ENCODE results near the gene MBOAT7. TPM values are rescaled to one million over a fixed set of nuclear protein-coding genes. Genes with fewer than 3 reads are reported as not detected.

The MBOAT7 gene
- total and polyA plus RNA-seq, 8 donors: 48.1 to 102 (median 56.3) TPM

DNA sequence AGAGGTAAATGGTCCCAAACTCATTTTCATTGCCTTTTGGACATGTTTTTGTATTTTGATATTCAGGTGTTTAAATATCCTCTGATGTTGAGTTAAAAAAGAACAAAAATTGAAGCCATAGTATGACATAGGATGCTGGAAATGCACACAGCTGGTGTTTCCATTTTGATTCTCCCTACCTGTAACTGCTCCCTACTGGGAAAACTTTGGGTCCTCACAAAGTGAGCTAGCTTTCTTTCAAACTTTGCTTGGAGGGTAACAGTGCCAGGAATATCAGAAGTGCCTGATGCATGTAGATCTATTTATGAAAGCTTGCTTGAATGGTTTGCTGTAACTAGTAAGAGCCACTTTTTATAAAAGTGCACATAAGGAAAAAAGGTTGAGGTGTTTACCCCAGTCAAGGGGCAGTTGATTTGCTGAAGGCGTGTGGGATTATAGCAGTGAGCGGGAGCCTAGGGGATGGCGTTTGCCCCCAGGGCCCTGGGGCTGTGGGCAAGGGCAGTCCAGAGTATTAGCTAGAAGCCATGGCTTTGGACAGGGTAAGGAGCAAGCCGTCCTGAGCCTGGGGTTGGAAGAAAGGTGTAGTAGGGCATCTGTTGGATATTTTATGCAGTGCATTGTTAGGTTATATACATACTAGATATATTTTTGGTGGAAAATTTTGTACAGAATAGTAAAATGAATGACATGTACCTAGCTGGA, 15.5 kb upstream of the MBOAT7 start:
- DNase-seq (no peak), ATAC-seq (no peak)
- H3K36me3 ChIP-seq: peaks cover 3 to 77% of the 10 kb centered on the region in 2 donors
- peak overlapping the region in 1 of 2 donors; percentile 90 for H3K4me3 ChIP-seq
- TF ChIP-seq, protein P1, sequence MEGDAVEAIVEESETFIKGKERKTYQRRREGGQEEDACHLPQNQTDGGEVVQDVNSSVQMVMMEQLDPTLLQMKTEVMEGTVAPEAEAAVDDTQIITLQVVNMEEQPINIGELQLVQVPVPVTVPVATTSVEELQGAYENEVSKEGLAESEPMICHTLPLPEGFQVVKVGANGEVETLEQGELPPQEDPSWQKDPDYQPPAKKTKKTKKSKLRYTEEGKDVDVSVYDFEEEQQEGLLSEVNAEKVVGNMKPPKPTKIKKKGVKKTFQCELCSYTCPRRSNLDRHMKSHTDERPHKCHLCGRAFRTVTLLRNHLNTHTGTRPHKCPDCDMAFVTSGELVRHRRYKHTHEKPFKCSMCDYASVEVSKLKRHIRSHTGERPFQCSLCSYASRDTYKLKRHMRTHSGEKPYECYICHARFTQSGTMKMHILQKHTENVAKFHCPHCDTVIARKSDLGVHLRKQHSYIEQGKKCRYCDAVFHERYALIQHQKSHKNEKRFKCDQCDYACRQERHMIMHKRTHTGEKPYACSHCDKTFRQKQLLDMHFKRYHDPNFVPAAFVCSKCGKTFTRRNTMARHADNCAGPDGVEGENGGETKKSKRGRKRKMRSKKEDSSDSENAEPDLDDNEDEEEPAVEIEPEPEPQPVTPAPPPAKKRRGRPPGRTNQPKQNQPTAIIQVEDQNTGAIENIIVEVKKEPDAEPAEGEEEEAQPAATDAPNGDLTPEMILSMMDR (IDR thresholded peaks at IDR 0.05): no peak
- H3K4me1 ChIP-seq: peaks cover 81 to 86% of the 10 kb centered on the region in 2 donors
- H3K27me3 ChIP-seq: no peaks in the 10 kb centered on the region
- H3K27ac ChIP-seq: peak overlapping the region in 1 of 2 donors; percentile 97
- intact Hi-C loops (cut with DNase I): no loop called here
- no peaks in the 10 kb centered on the region for H3K9me3 ChIP-seq

- H3K9me3 ChIP-seq: no peaks in the 10 kb centered on the region
- H3K27ac ChIP-seq: peak overlapping the region in 1 of 2 donors; percentile 94
- peaks cover 64 to 74% of the 10 kb centered on the region in 2 donors for H3K4me1 ChIP-seq
- TF ChIP-seq, protein P1 (IDR thresholded peaks at IDR 0.05): no peak
- H3K4me3 ChIP-seq: peak overlapping the region in 1 of 2 donors; percentile 90
- no peaks in the 10 kb centered on the region for H3K27me3 ChIP-seq
- peak in 1 of 4 donors; percentile 16 for DNase-seq
- H3K36me3 ChIP-seq: peaks cover 3 to 71% of the 10 kb centered on the region in 2 donors
- ATAC-seq: no peak
- intact Hi-C loops (cut with DNase I): no loop called here
These were observed 13.8 kb upstream of the MBOAT7 start for GRCh38 chr19:54203151-54203611.

DNA sequence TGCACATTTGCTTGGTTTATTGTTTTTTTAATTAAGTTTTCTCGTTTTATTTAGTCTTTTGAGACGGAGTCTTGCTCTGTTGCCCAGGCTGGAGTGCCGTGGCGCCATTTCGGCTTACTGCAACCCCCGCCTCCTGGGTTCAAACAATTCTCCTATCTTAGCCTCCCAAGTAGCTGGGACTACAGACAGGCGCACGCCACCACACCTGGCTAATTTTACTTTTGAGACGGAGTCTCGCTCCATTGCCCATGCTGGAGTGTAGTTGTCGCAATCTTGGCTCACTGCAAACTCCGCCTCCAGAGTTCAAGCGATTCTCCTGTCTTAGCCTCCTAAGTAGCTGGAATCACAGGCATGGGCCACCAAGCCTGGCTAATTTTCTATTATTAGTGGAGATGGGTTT, 12.6 kb upstream of the MBOAT7 start:
- DNase-seq: no peak
- Histone ChIP-seq H3K27ac (peak overlapping the region in 1 of 2 donors; percentile 94), H3K9me3 (no peaks in the 10 kb centered on the region), H3K4me1 (peaks cover 53 to 62% of the 10 kb centered on the region in 2 donors), H3K36me3 (peaks cover 3 to 59% of the 10 kb centered on the region in 2 donors), H3K27me3 (no peaks in the 10 kb centered on the region), H3K4me3 (peak overlapping the region; percentile 68 to 90)
- TF ChIP-seq, protein P1 (IDR thresholded peaks at IDR 0.05): no peak
- no peak for ATAC-seq
- intact Hi-C loops (cut with DNase I): no loop called here

DNA sequence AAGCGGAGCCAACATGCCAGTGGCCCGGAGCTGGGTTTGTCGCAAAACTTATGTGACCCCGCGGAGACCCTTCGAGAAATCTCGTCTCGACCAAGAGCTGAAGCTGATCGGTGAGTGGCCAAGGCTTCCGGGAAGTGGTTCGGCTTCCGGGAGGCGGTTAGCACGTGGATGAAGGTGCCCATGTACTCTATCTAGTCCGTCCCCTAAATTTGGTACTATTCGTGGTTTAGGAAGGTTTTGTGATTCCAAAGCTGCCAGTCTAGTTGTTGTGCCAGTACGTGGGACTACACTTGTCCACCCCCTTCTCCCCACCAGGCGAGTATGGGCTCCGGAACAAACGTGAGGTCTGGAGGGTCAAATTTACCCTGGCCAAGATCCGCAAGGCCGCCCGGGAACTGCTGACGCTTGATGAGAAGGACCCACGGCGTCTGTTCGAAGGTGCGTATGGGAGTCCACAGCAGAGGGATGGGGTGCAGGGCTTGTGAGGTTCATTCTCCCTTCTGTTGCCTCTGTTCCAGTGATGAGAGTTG, 11.9 kb upstream of the MBOAT7 start:
- TF ChIP-seq, protein P1 (IDR thresholded peaks at IDR 0.05): no peak
- Histone ChIP-seq H3K27me3 (no peaks in the 10 kb centered on the region), H3K27ac (peak overlapping the region; percentile 94), H3K36me3 (peaks cover 0 to 51% of the 10 kb centered on the region in 2 donors), H3K9me3 (no peaks in the 10 kb centered on the region), H3K4me3 (peak overlapping the region; percentile 68 to 90), H3K4me1 (peaks cover 45 to 55% of the 10 kb centered on the region in 2 donors)
- DNase-seq: peak in 1 of 4 donors; percentile 78
- intact Hi-C loops (cut with DNase I): no loop called here
- no peak for ATAC-seq

GRCh38 chr19:54199401-54199800, 10.0 kb upstream of the MBOAT7 start:
- intact Hi-C loops (cut with DNase I): no loop called here
- DNase-seq: peak in 1 of 4 donors; percentile 23
- TF ChIP-seq, protein P1 (IDR thresholded peaks at IDR 0.05): no peak
- no peak for ATAC-seq
- Histone ChIP-seq H3K27me3 (no peaks in the 10 kb centered on the region), H3K4me1 (peaks cover 31 to 36% of the 10 kb centered on the region in 2 donors), H3K27ac (no peak overlapping the region), H3K36me3 (peaks cover 0 to 45% of the 10 kb centered on the region in 2 donors), H3K4me3 (no peak overlapping the region), H3K9me3 (no peaks in the 10 kb centered on the region)

Measured in left lung (tissue), 10 donors.